OCI-LY7 (cell line): ENCODE results near the gene GADD45B.

Source experiments
- EZH2phosphoT487 ChIP-seq: fragments of 200-600 bp; sonication (generic); IDR thresholded peaks from 2 replicates; pipeline ENCODE4 v1.6.1; 2018; ENCODE audit warnings: low read depth, borderline replicate concordance, mild to moderate bottlenecking, mixed run types, antibody characterized with exemption, low read length, moderate library complexity, mixed read lengths
- TF ChIP-seq, protein P1 (sequence below): fragments of 200-600 bp; sonication (generic); conservative IDR thresholded peaks from 2 replicates; pipeline ENCODE4 v1.5.1; 2014; ENCODE audit warnings: mild to moderate bottlenecking, antibody characterized with exemption, low read length, moderate library complexity, mixed read lengths

DNA sequence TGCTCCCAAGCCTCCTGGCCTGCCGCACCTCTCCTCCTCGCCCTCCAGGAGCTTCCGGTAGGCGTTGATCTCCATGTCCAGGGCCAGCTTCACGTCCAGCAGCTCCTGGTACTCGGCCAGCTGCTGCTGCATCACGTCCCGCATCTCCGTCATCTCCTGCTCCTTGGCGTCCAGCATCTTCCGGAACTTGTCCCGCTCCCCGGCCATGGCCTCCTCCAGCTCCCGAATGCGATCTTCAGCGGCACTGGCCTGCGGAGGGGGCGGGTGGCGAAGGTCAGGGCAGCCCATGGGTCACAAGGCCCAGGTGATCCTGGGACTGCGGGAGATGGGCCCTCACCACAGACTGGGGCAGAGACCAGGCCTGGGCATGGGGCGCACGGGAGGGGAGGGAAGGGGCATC lies 41.7 kb upstream of the GADD45B start:
- TF ChIP-seq, protein P1, sequence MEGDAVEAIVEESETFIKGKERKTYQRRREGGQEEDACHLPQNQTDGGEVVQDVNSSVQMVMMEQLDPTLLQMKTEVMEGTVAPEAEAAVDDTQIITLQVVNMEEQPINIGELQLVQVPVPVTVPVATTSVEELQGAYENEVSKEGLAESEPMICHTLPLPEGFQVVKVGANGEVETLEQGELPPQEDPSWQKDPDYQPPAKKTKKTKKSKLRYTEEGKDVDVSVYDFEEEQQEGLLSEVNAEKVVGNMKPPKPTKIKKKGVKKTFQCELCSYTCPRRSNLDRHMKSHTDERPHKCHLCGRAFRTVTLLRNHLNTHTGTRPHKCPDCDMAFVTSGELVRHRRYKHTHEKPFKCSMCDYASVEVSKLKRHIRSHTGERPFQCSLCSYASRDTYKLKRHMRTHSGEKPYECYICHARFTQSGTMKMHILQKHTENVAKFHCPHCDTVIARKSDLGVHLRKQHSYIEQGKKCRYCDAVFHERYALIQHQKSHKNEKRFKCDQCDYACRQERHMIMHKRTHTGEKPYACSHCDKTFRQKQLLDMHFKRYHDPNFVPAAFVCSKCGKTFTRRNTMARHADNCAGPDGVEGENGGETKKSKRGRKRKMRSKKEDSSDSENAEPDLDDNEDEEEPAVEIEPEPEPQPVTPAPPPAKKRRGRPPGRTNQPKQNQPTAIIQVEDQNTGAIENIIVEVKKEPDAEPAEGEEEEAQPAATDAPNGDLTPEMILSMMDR = no peak
- TF ChIP-seq EZH2phosphoT487 = no peak
